ENCODE measurements around the gene PAX7. TPM values are rescaled to one million over a fixed set of nuclear protein-coding genes. Genes with fewer than 3 reads are reported as not detected.

Gene PAX7
- total RNA-seq, 1 donor from 2014 or later = not detected

DNA sequence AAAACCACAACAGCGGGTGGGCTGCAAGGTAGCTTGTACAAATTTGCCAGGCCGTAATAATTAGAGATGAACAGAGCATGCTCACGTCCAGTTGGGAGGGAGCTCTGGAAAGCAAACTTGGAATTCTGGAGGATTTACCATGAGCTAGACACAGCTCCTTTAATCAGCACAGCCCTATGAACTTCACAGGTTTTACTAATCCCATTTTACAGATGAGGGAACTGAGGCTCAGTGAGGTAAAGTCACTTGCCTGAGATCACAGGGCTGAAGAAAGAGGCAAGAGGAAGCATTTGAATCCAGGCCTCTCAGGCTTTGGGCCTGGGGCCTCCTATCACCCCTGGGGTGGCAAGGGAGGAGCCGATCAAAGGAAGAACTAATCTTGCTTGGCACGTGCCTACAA lies 24.0 kb downstream of the PAX7 start:
- no peaks in the 10 kb centered on the region for H3K36me3 ChIP-seq
- H3K27ac ChIP-seq = no peak overlapping the region
- intact Hi-C loops (cut with DNase I) = no loop called here
- no peak for DNase-seq (ENCODE audit: low spot score in 2 of 2)
- TF ChIP-seq, protein P1, sequence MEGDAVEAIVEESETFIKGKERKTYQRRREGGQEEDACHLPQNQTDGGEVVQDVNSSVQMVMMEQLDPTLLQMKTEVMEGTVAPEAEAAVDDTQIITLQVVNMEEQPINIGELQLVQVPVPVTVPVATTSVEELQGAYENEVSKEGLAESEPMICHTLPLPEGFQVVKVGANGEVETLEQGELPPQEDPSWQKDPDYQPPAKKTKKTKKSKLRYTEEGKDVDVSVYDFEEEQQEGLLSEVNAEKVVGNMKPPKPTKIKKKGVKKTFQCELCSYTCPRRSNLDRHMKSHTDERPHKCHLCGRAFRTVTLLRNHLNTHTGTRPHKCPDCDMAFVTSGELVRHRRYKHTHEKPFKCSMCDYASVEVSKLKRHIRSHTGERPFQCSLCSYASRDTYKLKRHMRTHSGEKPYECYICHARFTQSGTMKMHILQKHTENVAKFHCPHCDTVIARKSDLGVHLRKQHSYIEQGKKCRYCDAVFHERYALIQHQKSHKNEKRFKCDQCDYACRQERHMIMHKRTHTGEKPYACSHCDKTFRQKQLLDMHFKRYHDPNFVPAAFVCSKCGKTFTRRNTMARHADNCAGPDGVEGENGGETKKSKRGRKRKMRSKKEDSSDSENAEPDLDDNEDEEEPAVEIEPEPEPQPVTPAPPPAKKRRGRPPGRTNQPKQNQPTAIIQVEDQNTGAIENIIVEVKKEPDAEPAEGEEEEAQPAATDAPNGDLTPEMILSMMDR (IDR thresholded peaks at IDR 0.05) = no peak
- H3K27me3 ChIP-seq = no peaks in the 10 kb centered on the region
- no peak overlapping the region for H3K4me3 ChIP-seq
- no peaks in the 10 kb centered on the region for H3K9me3 ChIP-seq
- H3K4me1 ChIP-seq = no peaks in the 10 kb centered on the region

DNA sequence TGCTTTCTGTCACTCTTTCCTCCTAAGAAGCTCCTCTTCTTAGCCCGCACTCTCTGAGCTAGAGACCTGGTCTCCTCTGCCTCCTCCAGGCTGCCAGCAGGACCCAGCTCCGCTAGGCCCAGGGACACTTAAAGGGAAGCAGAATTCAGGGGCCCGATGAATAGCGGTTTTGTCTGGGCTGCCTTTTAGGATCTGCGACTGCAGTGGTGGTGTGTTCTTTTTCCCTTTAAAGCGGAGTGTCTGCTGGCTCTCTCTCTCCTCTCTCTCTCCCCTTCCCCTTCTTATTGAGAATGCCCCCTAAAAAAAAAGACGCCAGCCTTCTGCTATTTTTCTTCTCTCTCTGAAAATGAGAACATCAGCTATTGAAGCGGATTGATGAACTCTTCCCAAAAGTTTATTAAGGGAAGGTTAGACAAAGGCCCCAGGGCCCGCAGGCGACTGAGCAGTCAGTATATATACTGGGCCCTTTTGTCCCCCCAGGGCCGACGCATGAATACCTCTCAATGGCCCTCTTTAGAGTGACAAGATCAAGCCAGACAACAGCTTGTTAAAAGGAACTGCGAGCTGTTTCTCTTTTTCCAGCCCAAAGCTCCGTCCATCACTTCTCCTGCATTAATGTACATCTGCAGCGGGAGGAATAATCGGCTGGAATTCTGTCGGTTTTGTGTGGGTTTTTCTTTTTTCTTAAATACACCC lies 27.0 kb downstream of the PAX7 start:
- Histone ChIP-seq H3K9me3 (no peaks in the 10 kb centered on the region), H3K27me3 (no peaks in the 10 kb centered on the region), H3K4me3 (no peak overlapping the region), H3K4me1 (no peaks in the 10 kb centered on the region), H3K27ac (no peak overlapping the region), H3K36me3 (no peaks in the 10 kb centered on the region)
- no peak for DNase-seq (ENCODE audit: low spot score in 2 of 2)
- TF ChIP-seq, protein P1 (IDR thresholded peaks at IDR 0.05) = no peak
- intact Hi-C loops (cut with DNase I) = no loop called here

DNA sequence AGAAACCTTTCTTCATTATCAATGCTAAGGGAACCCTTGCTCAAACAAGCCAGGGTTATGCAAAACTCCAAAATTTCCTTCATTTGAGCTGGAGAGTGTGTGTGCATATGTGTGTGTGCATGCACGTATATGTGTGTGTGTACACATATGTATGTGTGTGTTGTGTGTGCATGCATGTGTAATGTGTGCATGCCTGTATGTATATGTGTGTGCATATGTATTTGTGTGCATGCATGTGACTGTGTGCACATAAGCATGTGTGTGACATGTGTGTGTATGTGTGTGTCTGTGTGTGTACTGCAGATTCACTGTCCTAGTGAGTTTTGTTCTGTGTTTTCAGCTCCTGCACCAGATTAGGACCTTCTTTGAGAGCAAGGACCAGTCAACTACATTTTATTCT lies 28.2 kb downstream of the PAX7 start:
- Histone ChIP-seq H3K27ac (no peak overlapping the region), H3K4me1 (no peaks in the 10 kb centered on the region), H3K9me3 (no peaks in the 10 kb centered on the region), H3K4me3 (no peak overlapping the region), H3K27me3 (no peaks in the 10 kb centered on the region), H3K36me3 (no peaks in the 10 kb centered on the region)
- TF ChIP-seq, protein P1 (IDR thresholded peaks at IDR 0.05) = no peak
- intact Hi-C loops (cut with DNase I) = no loop called here
- no peak for DNase-seq (ENCODE audit: low spot score in 2 of 2)

DNA sequence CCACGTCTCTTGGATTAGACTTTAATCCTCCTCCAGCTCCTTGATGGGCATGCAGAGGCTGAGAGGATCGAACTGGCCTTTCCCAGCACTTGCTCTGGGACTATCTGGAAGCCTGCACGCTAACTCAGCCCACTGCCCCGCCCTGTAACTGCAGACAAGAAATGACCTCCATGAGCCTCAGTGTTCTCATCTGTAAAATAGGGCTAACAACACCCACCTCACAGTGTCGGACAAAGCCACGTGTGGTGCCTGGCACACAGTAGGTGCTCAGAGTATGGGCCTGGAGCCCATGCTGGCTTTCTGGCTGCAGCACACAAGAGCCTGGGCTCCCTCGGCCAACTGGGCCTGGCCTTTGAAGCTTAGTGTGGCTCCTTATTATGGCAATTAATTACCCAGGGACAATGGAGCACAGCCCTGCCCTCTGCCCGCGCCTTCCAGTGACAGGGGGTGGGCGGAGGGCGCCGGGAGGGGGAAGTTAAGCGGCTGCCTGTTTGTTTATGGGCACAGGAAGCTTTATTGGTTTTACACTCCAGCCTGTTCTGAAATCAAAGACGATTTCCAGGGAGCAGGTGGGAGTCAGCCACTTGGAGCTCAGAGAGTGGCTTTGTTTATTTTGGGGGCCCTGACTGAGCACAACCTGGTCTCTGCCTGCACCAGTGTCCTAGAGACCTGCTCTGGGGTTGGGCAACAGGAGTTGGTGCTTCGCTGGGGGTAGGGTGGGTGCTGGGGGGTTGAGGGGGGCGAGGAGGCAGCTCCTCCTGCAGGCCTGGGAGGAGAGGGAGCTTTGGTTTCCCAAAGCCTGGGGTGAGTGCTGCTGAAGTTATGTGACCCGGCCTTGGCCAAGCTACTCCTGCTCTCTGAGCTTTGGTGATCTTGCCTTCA lies 31.0 kb downstream of the PAX7 start:
- intact Hi-C loops (cut with DNase I) = no loop called here
- H3K27me3 ChIP-seq = no peaks in the 10 kb centered on the region

DNA sequence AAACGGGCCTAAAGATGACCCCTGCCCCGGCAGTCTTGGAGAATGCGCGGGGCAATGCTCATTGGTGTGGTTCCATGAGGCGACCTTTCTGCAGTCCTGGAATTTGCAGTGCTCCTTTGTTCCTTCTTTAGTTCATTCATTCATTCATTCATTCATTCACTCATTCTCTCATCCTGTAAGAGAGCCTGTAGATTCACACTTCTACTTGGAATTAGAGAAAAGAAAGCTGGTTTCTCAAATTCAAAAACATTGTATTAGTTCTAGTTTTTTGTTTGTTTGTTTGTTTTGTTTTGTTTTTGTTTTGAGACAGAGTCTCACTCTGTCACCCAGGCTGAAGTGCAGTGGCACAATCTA lies 31.6 kb downstream of the PAX7 start:
- Histone ChIP-seq H3K9me3 (no peaks in the 10 kb centered on the region), H3K4me1 (no peaks in the 10 kb centered on the region), H3K36me3 (no peaks in the 10 kb centered on the region), H3K27me3 (no peaks in the 10 kb centered on the region), H3K27ac (no peak overlapping the region), H3K4me3 (no peak overlapping the region)
- no peak for DNase-seq (ENCODE audit: low spot score in 2 of 2)
- intact Hi-C loops (cut with DNase I) = no loop called here
- TF ChIP-seq, protein P1 (IDR thresholded peaks at IDR 0.05) = no peak

More for the DNA sequence above, 31.0 kb downstream of the PAX7 start:
- no peak for DNase-seq (ENCODE audit: low spot score in 2 of 2)
- H3K36me3 ChIP-seq = no peaks in the 10 kb centered on the region
- TF ChIP-seq, protein P1 (IDR thresholded peaks at IDR 0.05) = no peak
- no peaks in the 10 kb centered on the region for H3K9me3 ChIP-seq
- H3K4me1 ChIP-seq = no peaks in the 10 kb centered on the region
- no peak overlapping the region for H3K27ac ChIP-seq
- H3K4me3 ChIP-seq = no peak overlapping the region

Data from ascending aorta (tissue), 2 donors.